T-helper 2 cell (primary cell): ENCODE results near the gene LY6G6C.

Source experiments
- DNase-seq, 5 experiments: peaks; one replicate each; pipeline versions ENCODE4 v3.0.0 to v3.0.0-alpha.2; 2012 to 2022

The LY6G6C gene

GRCh38 chr6:31677955-31678354 lies 43.6 kb downstream of the LY6G6C start:
- DNase-seq = no peak

GRCh38 chr6:31676904-31677303 lies 44.6 kb downstream of the LY6G6C start:
- no peak for DNase-seq

GRCh38 chr6:31676322-31676903 lies 45.1 kb downstream of the LY6G6C start:
- no peak for DNase-seq

- DNase-seq = no peak
These were observed 51.9 kb downstream of the LY6G6C start, which contains the start of gene LY6G5B for GRCh38 chr6:31669676-31670075. TSS of gene LY6G5B (plus strand) at chr6:31669976. CDS start at chr6:31670951, 975 bp downstream.
